Fibroblast of lung (primary cell): ENCODE measurements around the gene ABR. TPM values are rescaled to one million over a fixed set of nuclear protein-coding genes. Genes with fewer than 3 reads are reported as not detected.

Experiments used
- DNase-seq, 2 donors: peaks; one replicate each; pipeline versions ENCODE4 v3.0.0 to v3.0.0-alpha.2; 2010; ENCODE audit warnings: low read depth in 2 of 2
- H2AFZ ChIP-seq: 2 replicates; pipeline ENCODE4 v1.5.1; 2012; ENCODE audit warnings: low read length, control low read depth, inconsistent platforms
- H3K27ac ChIP-seq: 2 replicates; pipeline ENCODE4 v1.5.1; 2011; ENCODE audit warnings: low read length, control low read depth; ENCODE audit not compliant: insufficient read depth
- H3K27me3 ChIP-seq: 2 replicates; pipeline ENCODE4 v1.5.1; 2011; ENCODE audit warnings: mild to moderate bottlenecking, low read length; ENCODE audit not compliant: control insufficient read depth, insufficient read depth
- H3K36me3 ChIP-seq: 2 replicates; pipeline ENCODE4 v1.5.1; 2011; ENCODE audit warnings: low read length; ENCODE audit not compliant: control insufficient read depth, insufficient read depth
- H3K4me1 ChIP-seq: 2 replicates; pipeline ENCODE4 v1.5.1; 2011; ENCODE audit warnings: low read length; ENCODE audit not compliant: control insufficient read depth, insufficient read depth; ENCODE audit errors: extremely low read depth
- H3K4me2 ChIP-seq: 2 replicates; pipeline ENCODE4 v1.5.1; 2011; ENCODE audit warnings: low read length, control low read depth; ENCODE audit not compliant: insufficient read depth; ENCODE audit errors: extremely low read depth
- H3K4me3 ChIP-seq, 4 experiments: fragments of 200-600 bp in 1 of 4; sonication (generic) in 1 of 4; replicated peaks in 1 of 4; 2 replicates each; pipeline ENCODE4 v1.5.1; 2011 to 2016; ENCODE audit warnings: low read length in 4 of 4, low read depth in 3 of 4, mild to moderate bottlenecking in 3 of 4, control low read depth in 2 of 4, inconsistent platforms in 1 of 4, mixed read lengths in 1 of 4; ENCODE audit not compliant: insufficient read depth in 1 of 4; ENCODE audit errors: control extremely low read depth in 1 of 4
- H3K79me2 ChIP-seq: 2 replicates; pipeline ENCODE4 v1.5.1; 2012; ENCODE audit warnings: mild to moderate bottlenecking, low read length, inconsistent platforms; ENCODE audit not compliant: control insufficient read depth, insufficient read depth
- H3K9ac ChIP-seq: 2 replicates; pipeline ENCODE4 v1.5.1; 2011; ENCODE audit warnings: mild to moderate bottlenecking, low read length, control low read depth; ENCODE audit not compliant: insufficient read depth
- H3K9me3 ChIP-seq: 2 replicates; pipeline ENCODE4 v1.5.1; 2012; ENCODE audit warnings: low read depth, low read length; ENCODE audit not compliant: control insufficient read depth, insufficient read depth
- H4K20me1 ChIP-seq: 2 replicates; pipeline ENCODE4 v1.5.1; 2011; ENCODE audit warnings: low read length; ENCODE audit not compliant: control insufficient read depth, insufficient read depth; ENCODE audit errors: extremely low read depth
- CTCF ChIP-seq, 2 donors: IDR thresholded peaks in 1 of 2; conservative IDR thresholded peaks in 1 of 2; 1 replicate in 1 of 2; 2 replicates in 1 of 2; pipeline ENCODE4 v1.5.1; 2011 to 2012; ENCODE audit warnings: low read length in 2 of 2, control low read depth in 1 of 2, inconsistent platforms in 1 of 2, low read depth in 1 of 2, mild to moderate bottlenecking in 1 of 2
- EZH2 ChIP-seq: IDR thresholded peaks from 2 replicates; pipeline ENCODE4 v1.5.1; 2012; ENCODE audit warnings: low read length, control low read depth, mild to moderate bottlenecking; ENCODE audit errors: missing control alignments
- polyA plus RNA-seq, 2 donors: library from polyadenylated mRNA; depleted of rRNA in 1 of 2; stranded (reverse) in 1 of 2; unstranded in 1 of 2; fragments of >200 nt; gene quantifications; 2 replicates each; pipeline ENCODE4 v1.2.1, GENCODE V29; 2011 to 2012; ENCODE audit warnings: missing spikeins in 1 of 2
- total RNA-seq: library from RNA; depleted of rRNA; stranded (reverse); fragments of >200 nt; gene quantifications from 2 replicates; pipeline ENCODE4 v1.2.1, GENCODE V29; 2014

The ABR gene
- total and polyA plus RNA-seq, 2 donors (not counting 1 experiment from before 2014, with no cell fraction given) = 43.7 to 84.7 TPM

- H3K9me3 ChIP-seq = no peaks in the 10 kb centered on the region
- no peak overlapping the region for H2AFZ ChIP-seq
- TF ChIP-seq CTCF (conservative IDR thresholded peaks at IDR 0.05 in 1 of 2, IDR thresholded peaks at IDR 0.05 in 1 of 2; ENCODE audit: low read depth in 1 of 2, low read length in 2 of 2) = no peak
- TF ChIP-seq EZH2 = no peak
- H3K4me2 ChIP-seq = no peak overlapping the region
- no peak overlapping the region for H3K27ac ChIP-seq
- no peaks in the 10 kb centered on the region for H3K36me3 ChIP-seq
- H3K9ac ChIP-seq = no peak overlapping the region
- no peaks in the 10 kb centered on the region for H3K4me1 ChIP-seq
- H3K4me3 ChIP-seq = no peak overlapping the region
- no peaks in the 10 kb centered on the region for H3K27me3 ChIP-seq
- no peaks in the 10 kb centered on the region for H3K79me2 ChIP-seq
- no peaks in the 10 kb centered on the region for H4K20me1 ChIP-seq
- no peak for DNase-seq
Observed at GRCh38 chr17:1126801-1127550, 52.8 kb downstream of the ABR start.

GRCh38 chr17:1126250-1126797, 53.5 kb downstream of the ABR start:
- TF ChIP-seq EZH2 (no peak), CTCF (conservative IDR thresholded peaks at IDR 0.05 in 1 of 2, IDR thresholded peaks at IDR 0.05 in 1 of 2; ENCODE audit: low read depth in 1 of 2, low read length in 2 of 2) (no peak)
- H3K27me3 ChIP-seq = no peaks in the 10 kb centered on the region
- no peak overlapping the region for H3K4me3 ChIP-seq
- no peaks in the 10 kb centered on the region for H3K4me1 ChIP-seq
- H3K27ac ChIP-seq = no peak overlapping the region
- no peak overlapping the region for H3K4me2 ChIP-seq
- no peaks in the 10 kb centered on the region for H4K20me1 ChIP-seq
- no peak overlapping the region for H3K9ac ChIP-seq
- no peak overlapping the region for H2AFZ ChIP-seq
- H3K79me2 ChIP-seq = no peaks in the 10 kb centered on the region
- no peaks in the 10 kb centered on the region for H3K9me3 ChIP-seq
- H3K36me3 ChIP-seq = no peaks in the 10 kb centered on the region
- DNase-seq = no peak

- H3K79me2 ChIP-seq = no peaks in the 10 kb centered on the region
- H3K4me1 ChIP-seq = no peaks in the 10 kb centered on the region
- no peak overlapping the region for H3K4me3 ChIP-seq
- no peaks in the 10 kb centered on the region for H3K9me3 ChIP-seq
- no peak overlapping the region for H3K27ac ChIP-seq
- no peaks in the 10 kb centered on the region for H3K27me3 ChIP-seq
- no peaks in the 10 kb centered on the region for H4K20me1 ChIP-seq
- H3K9ac ChIP-seq = no peak overlapping the region
- no peak for DNase-seq
- no peak for TF ChIP-seq CTCF (conservative IDR thresholded peaks at IDR 0.05 in 1 of 2, IDR thresholded peaks at IDR 0.05 in 1 of 2; ENCODE audit: low read depth in 1 of 2, low read length in 2 of 2)
- no peak for TF ChIP-seq EZH2
- no peak overlapping the region for H2AFZ ChIP-seq
- no peaks in the 10 kb centered on the region for H3K36me3 ChIP-seq
- H3K4me2 ChIP-seq = no peak overlapping the region
Observed at GRCh38 chr17:1125788-1126145, 54.0 kb downstream of the ABR start.
